Keratinocyte (primary cell): ENCODE measurements around the gene PRCP. TPM values are rescaled to one million over a fixed set of nuclear protein-coding genes. Genes with fewer than 3 reads are reported as not detected.

Experiments used
- DNase-seq: peaks from one replicate; pipeline ENCODE4 v3.0.0-alpha.2; 2011; ENCODE audit warnings: low read depth, missing footprints, low spot score
- FAIRE-seq: peaks from 2 replicates; lab custom pipeline; 2011; peaks lifted over from hg19 to GRCh38; lab: Jason Lieb, UNC
- H2AFZ ChIP-seq: 2 replicates; pipeline ENCODE4 v1.6.0; 2012; ENCODE audit warnings: low read length, control low read depth, inconsistent platforms; ENCODE audit not compliant: control insufficient read depth
- H3K27ac ChIP-seq: 2 replicates; pipeline ENCODE4 v1.5.1; 2011; ENCODE audit warnings: low read length; ENCODE audit not compliant: control insufficient read depth, insufficient read depth
- H3K27me3 ChIP-seq: 3 replicates; pipeline ENCODE4 v1.6.0; 2011; ENCODE audit warnings: low read length; ENCODE audit not compliant: control insufficient read depth, insufficient read depth; ENCODE audit errors: extremely low read depth
- H3K36me3 ChIP-seq, 2 experiments: 2 replicates in 1 of 2; 3 replicates in 1 of 2; pipeline ENCODE4 v1.5.1; 2011; ENCODE audit warnings: low read length in 2 of 2, mild to moderate bottlenecking in 1 of 2; ENCODE audit not compliant: control insufficient read depth in 2 of 2, insufficient read depth in 2 of 2; ENCODE audit errors: extremely low read depth in 1 of 2
- H3K4me1 ChIP-seq: 3 replicates; pipeline ENCODE4 v1.5.1; 2011; ENCODE audit warnings: low read length; ENCODE audit not compliant: control insufficient read depth, insufficient read depth; ENCODE audit errors: extremely low read depth
- H3K4me2 ChIP-seq: 3 replicates; pipeline ENCODE4 v1.6.0; 2011; ENCODE audit warnings: low read depth, low read length; ENCODE audit not compliant: control insufficient read depth, insufficient read depth; ENCODE audit errors: extremely low read depth
- H3K4me3 ChIP-seq, 3 experiments: fragments of 200-600 bp in 1 of 3; sonication (generic) in 1 of 3; 2 replicates in 2 of 3; 3 replicates in 1 of 3; pipeline ENCODE4 v1.5.1; 2011 to 2016; ENCODE audit warnings: low read length in 3 of 3, mild to moderate bottlenecking in 3 of 3, control low read depth in 2 of 3, inconsistent platforms in 1 of 3, low read depth in 1 of 3, mixed read lengths in 1 of 3, mixed run types in 1 of 3, moderate library complexity in 1 of 3; ENCODE audit not compliant: control insufficient read depth in 2 of 3, insufficient read depth in 2 of 3; ENCODE audit errors: extremely low read depth in 1 of 3
- H3K79me2 ChIP-seq: 2 replicates; pipeline ENCODE4 v1.6.0; 2012; ENCODE audit warnings: low read length; ENCODE audit not compliant: control insufficient read depth, insufficient read depth
- H3K9ac ChIP-seq: 3 replicates; pipeline ENCODE4 v1.6.0; 2011; ENCODE audit warnings: low read length; ENCODE audit not compliant: control insufficient read depth, insufficient read depth; ENCODE audit errors: extremely low read depth
- H3K9me1 ChIP-seq: 3 replicates; pipeline ENCODE4 v1.6.0; 2011; ENCODE audit warnings: low read length; ENCODE audit not compliant: control insufficient read depth, insufficient read depth; ENCODE audit errors: extremely low read depth
- H3K9me3 ChIP-seq: 2 replicates; pipeline ENCODE4 v1.5.1; 2012; ENCODE audit warnings: low read depth, low read length; ENCODE audit not compliant: control insufficient read depth
- H4K20me1 ChIP-seq: 3 replicates; pipeline ENCODE4 v1.6.0; 2011; ENCODE audit warnings: low read length; ENCODE audit not compliant: control insufficient read depth, insufficient read depth; ENCODE audit errors: extremely low read depth
- EZH2 ChIP-seq: IDR thresholded peaks from one replicate; pipeline ENCODE4 v1.6.1; 2012; ENCODE audit warnings: inconsistent platforms, mild to moderate bottlenecking, low read length, moderate library complexity
- dilution Hi-C: fragments of 300-500 bp; cut with MboI; formaldehyde crosslinking; loops from one replicate; pipeline ENCODE4 v1.7.0; 2020; ENCODE audit warnings: low sequenced_read_pairs; ENCODE audit not compliant: extremely low pct_ligation_motif_present
- polyA plus RNA-seq, 5 experiments: library from polyadenylated mRNA; depleted of rRNA in 3 of 5; stranded (reverse) in 3 of 5; stranded (forward) in 1 of 5; unstranded in 1 of 5; fragments of >200 nt; gene quantifications; 1 replicate in 1 of 5; 2 replicates in 3 of 5; 3 replicates in 1 of 5; pipeline versions ENCODE4 v1.2.1 to v1.2.3, GENCODE V29; 2011 to 2012; ENCODE audit warnings: missing spikeins in 2 of 5, low read depth in 1 of 5, low replicate concordance in 1 of 5
- TF ChIP-seq, protein P1 (sequence below), 3 experiments: IDR thresholded peaks in 1 of 3; conservative IDR thresholded peaks in 1 of 3; optimal IDR thresholded peaks in 1 of 3; 2 replicates in 2 of 3; 3 replicates in 1 of 3; pipeline versions ENCODE3 to v1.5.1; 2011; ENCODE audit warnings: low read length in 3 of 3, mild to moderate bottlenecking in 3 of 3, moderate library complexity in 2 of 3, control low read depth in 1 of 3, inconsistent platforms in 1 of 3; ENCODE audit not compliant: insufficient read depth in 2 of 3; ENCODE audit errors: extremely low read depth in 1 of 3

PRCP gene
- polyA plus RNA-seq, 1 donor (not counting 4 experiments of a cell fraction or from before 2014, with no cell fraction given) = 43.5 TPM

GRCh38 chr11:82815406-82815805 lies 84.8 kb downstream of the PRCP start:
- Histone ChIP-seq H3K4me1 (no peaks in the 10 kb centered on the region), H3K36me3 (no peaks in the 10 kb centered on the region), H3K4me2 (no peak overlapping the region), H4K20me1 (no peaks in the 10 kb centered on the region), H3K9ac (no peak overlapping the region), H3K9me1 (no peaks in the 10 kb centered on the region), H3K79me2 (no peaks in the 10 kb centered on the region), H3K27ac (no peak overlapping the region), H3K27me3 (no peaks in the 10 kb centered on the region), H3K9me3 (no peaks in the 10 kb centered on the region), H2AFZ (no peak overlapping the region), H3K4me3 (no peak overlapping the region)
- DNase-seq (no peak), FAIRE-seq (no peak)
- TF ChIP-seq, protein P1, sequence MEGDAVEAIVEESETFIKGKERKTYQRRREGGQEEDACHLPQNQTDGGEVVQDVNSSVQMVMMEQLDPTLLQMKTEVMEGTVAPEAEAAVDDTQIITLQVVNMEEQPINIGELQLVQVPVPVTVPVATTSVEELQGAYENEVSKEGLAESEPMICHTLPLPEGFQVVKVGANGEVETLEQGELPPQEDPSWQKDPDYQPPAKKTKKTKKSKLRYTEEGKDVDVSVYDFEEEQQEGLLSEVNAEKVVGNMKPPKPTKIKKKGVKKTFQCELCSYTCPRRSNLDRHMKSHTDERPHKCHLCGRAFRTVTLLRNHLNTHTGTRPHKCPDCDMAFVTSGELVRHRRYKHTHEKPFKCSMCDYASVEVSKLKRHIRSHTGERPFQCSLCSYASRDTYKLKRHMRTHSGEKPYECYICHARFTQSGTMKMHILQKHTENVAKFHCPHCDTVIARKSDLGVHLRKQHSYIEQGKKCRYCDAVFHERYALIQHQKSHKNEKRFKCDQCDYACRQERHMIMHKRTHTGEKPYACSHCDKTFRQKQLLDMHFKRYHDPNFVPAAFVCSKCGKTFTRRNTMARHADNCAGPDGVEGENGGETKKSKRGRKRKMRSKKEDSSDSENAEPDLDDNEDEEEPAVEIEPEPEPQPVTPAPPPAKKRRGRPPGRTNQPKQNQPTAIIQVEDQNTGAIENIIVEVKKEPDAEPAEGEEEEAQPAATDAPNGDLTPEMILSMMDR (optimal IDR thresholded peaks at IDR 0.05 in 1 of 3, IDR thresholded peaks at IDR 0.05 in 1 of 3, conservative IDR thresholded peaks at IDR 0.05 in 1 of 3; ENCODE audit: extremely low read depth in 1 of 3, insufficient read depth in 2 of 3, low read length in 3 of 3) = no peak
- no peak for TF ChIP-seq EZH2
- dilution Hi-C loops = no loop called here

- Histone ChIP-seq H3K4me2 (no peak overlapping the region), H3K4me3 (no peak overlapping the region), H2AFZ (no peak overlapping the region), H3K36me3 (no peaks in the 10 kb centered on the region), H3K27me3 (no peaks in the 10 kb centered on the region), H3K9ac (no peak overlapping the region), H4K20me1 (no peaks in the 10 kb centered on the region), H3K27ac (no peak overlapping the region), H3K79me2 (no peaks in the 10 kb centered on the region), H3K9me1 (no peaks in the 10 kb centered on the region), H3K9me3 (no peaks in the 10 kb centered on the region), H3K4me1 (no peaks in the 10 kb centered on the region)
- DNase-seq = no peak
- no peak for FAIRE-seq
- no peak for TF ChIP-seq EZH2
- TF ChIP-seq, protein P1 (optimal IDR thresholded peaks at IDR 0.05 in 1 of 3, IDR thresholded peaks at IDR 0.05 in 1 of 3, conservative IDR thresholded peaks at IDR 0.05 in 1 of 3; ENCODE audit: extremely low read depth in 1 of 3, insufficient read depth in 2 of 3, low read length in 3 of 3) = no peak
- dilution Hi-C loops = no loop called here
Observed at GRCh38 chr11:82814379-82814778, 85.9 kb downstream of the PRCP start.
